OCI-LY3 (cell line): ENCODE measurements around the gene LRRC41.
"Not testable (repeated sequence)": the region's sequence is repeated elsewhere in the genome, so short reads cannot be mapped to it uniquely, and the experiment has no call there.

ENCODE experiments used
- H2AFZ ChIP-seq: fragments of 200-600, 300-600 bp; shearing (Covaris generic); 2 replicates; pipeline ENCODE4 v1.6.0; 2014; ENCODE audit warnings: antibody characterized with exemption, low read depth, low read length
- H3K27ac ChIP-seq: fragments of 200-600, 300-600 bp; sonication (generic); 2 replicates; pipeline ENCODE4 v1.5.1; 2014; ENCODE audit warnings: mild to moderate bottlenecking, low read length, moderate library complexity, mixed read lengths
- H3K27me3 ChIP-seq: fragments of 200-600, 300-600 bp; sonication (generic); 2 replicates; pipeline ENCODE4 v1.6.1; 2014; ENCODE audit warnings: low read depth, low read length, mixed read lengths
- H3K36me3 ChIP-seq: fragments of 200-600, 300-600 bp; sonication (generic); replicated peaks from 2 replicates; pipeline ENCODE3; 2014; ENCODE audit warnings: low read depth, low read length, mixed read lengths
- H3K4me1 ChIP-seq: fragments of 300-600, 200-600 bp; sonication (generic); 2 replicates; pipeline ENCODE4 v1.6.1; 2014; ENCODE audit warnings: low read length, mixed read lengths
- H3K4me2 ChIP-seq: fragments of 200-600, 300-600 bp; sonication (generic); 2 replicates; pipeline ENCODE4 v1.6.1; 2014; ENCODE audit warnings: low read length, mixed read lengths
- H3K4me3 ChIP-seq: fragments of 300-600, 200-600 bp; sonication (generic); 2 replicates; pipeline ENCODE4 v1.5.1; 2014; ENCODE audit warnings: antibody characterized with exemption, mild to moderate bottlenecking, low read length, moderate library complexity
- H3K79me2 ChIP-seq: fragments of 300-600, 200-600 bp; shearing (Covaris generic); 2 replicates; pipeline ENCODE4 v1.6.1; 2014; ENCODE audit warnings: mild to moderate bottlenecking, low read length, mixed read lengths
- H3K9ac ChIP-seq: fragments of 300-600, 200-600 bp; shearing (Covaris generic); 2 replicates; pipeline ENCODE4 v1.6.0; 2014; ENCODE audit warnings: mild to moderate bottlenecking, low read length, moderate library complexity
- H3K9me3 ChIP-seq: fragments of 200-600, 300-600 bp; shearing (Covaris generic); 2 replicates; pipeline ENCODE4 v1.6.1; 2014; ENCODE audit warnings: low read length, mixed read lengths; ENCODE audit not compliant: insufficient read depth
- H4K20me1 ChIP-seq: fragments of 200-600, 300-600 bp; sonication (generic); 2 replicates; pipeline ENCODE4 v1.6.1; 2016; ENCODE audit warnings: low read length, mixed read lengths; ENCODE audit not compliant: insufficient read depth
- CTCF ChIP-seq: fragments of 200-600, 300-600 bp; sonication (generic); IDR thresholded peaks from 2 replicates; pipeline ENCODE4 v1.5.1; 2014; ENCODE audit warnings: antibody characterized with exemption, low read length, low read depth
- EZH2phosphoT487 ChIP-seq: fragments of 200-600 bp; shearing (Covaris generic); IDR thresholded peaks from 2 replicates; pipeline ENCODE4 v1.6.1; 2018; ENCODE audit warnings: antibody characterized with exemption, mixed run types, low read depth

LRRC41 gene

GRCh38 chr1:46341222-46342083, 38.0 kb upstream of the LRRC41 start:
- Histone ChIP-seq H2AFZ (no peak overlapping the region), H3K9me3 (no peaks in the 10 kb centered on the region), H3K4me3 (peak overlapping the region; percentile 100), H3K4me1 (peaks cover 21% of the 10 kb centered on the region), H3K79me2 (peaks cover 39% of the 10 kb centered on the region), H4K20me1 (no peaks in the 10 kb centered on the region), H3K9ac (peak overlapping the region; percentile 100), H3K4me2 (peak overlapping the region; percentile 100), H3K27ac (peak overlapping the region; percentile 93), H3K36me3 (peaks cover 11% of the 10 kb centered on the region), H3K27me3 (no peaks in the 10 kb centered on the region)
- TF ChIP-seq CTCF (no peak), EZH2phosphoT487 (no peak)

GRCh38 chr1:46340404-46341221, 37.2 kb upstream of the LRRC41 start, which contains the start of gene NSUN4:
Gene NSUN4, plus strand, starts transcription at chr1:46340807. Its CDS starts 20 bp downstream, at chr1:46340827.
- peaks cover 39% of the 10 kb centered on the region for H3K79me2 ChIP-seq

GRCh38 chr1:46337409-46337808, 34.0 kb upstream of the LRRC41 start:
- peaks cover 37% of the 10 kb centered on the region for H3K79me2 ChIP-seq
- not testable (repeated sequence) for H3K9ac ChIP-seq, H3K9me3 ChIP-seq, H3K4me3 ChIP-seq, H3K36me3 ChIP-seq, H4K20me1 ChIP-seq, H2AFZ ChIP-seq, H3K27me3 ChIP-seq, H3K4me2 ChIP-seq, H3K27ac ChIP-seq
- peaks cover 44% of the 10 kb centered on the region for H3K4me1 ChIP-seq

More at GRCh38 chr1:46340404-46341221, 37.2 kb upstream of the LRRC41 start, which contains the start of gene NSUN4:
- no peaks in the 10 kb centered on the region for H3K9me3 ChIP-seq
- peak within 1 kb of the TSS; percentile 42 for H2AFZ ChIP-seq
- peaks cover 21% of the 10 kb centered on the region for H3K4me1 ChIP-seq
- H3K27me3 ChIP-seq: no peaks in the 10 kb centered on the region
- no peak for TF ChIP-seq EZH2phosphoT487
- peak; percentile 57 for TF ChIP-seq CTCF
- peak within 1 kb of the TSS; percentile 100 for H3K4me3 ChIP-seq
- H3K27ac ChIP-seq: peak within 1 kb of the TSS; percentile 93
- peak within 1 kb of the TSS; percentile 100 for H3K4me2 ChIP-seq
- no peaks in the 10 kb centered on the region for H4K20me1 ChIP-seq
- H3K36me3 ChIP-seq: peaks cover 11% of the 10 kb centered on the region
- peak within 1 kb of the TSS; percentile 100 for H3K9ac ChIP-seq

- H3K4me3 ChIP-seq: no peak overlapping the region
- H3K9ac ChIP-seq: no peak overlapping the region
- H4K20me1 ChIP-seq: no peaks in the 10 kb centered on the region
- H3K9me3 ChIP-seq: no peaks in the 10 kb centered on the region
- no peak overlapping the region for H2AFZ ChIP-seq
- peaks cover 36% of the 10 kb centered on the region for H3K4me1 ChIP-seq
- H3K27ac ChIP-seq: no peak overlapping the region
- H3K27me3 ChIP-seq: no peaks in the 10 kb centered on the region
- peaks cover 4% of the 10 kb centered on the region for H3K36me3 ChIP-seq
- TF ChIP-seq EZH2phosphoT487 (no peak), CTCF (no peak)
- no peak overlapping the region for H3K4me2 ChIP-seq
- peaks cover 34% of the 10 kb centered on the region for H3K79me2 ChIP-seq
Measured at GRCh38 chr1:46335081-46335480, 31.7 kb upstream of the LRRC41 start.
